H1 (cell line): ENCODE measurements around the gene ZNF672. TPM values are rescaled to one million over a fixed set of nuclear protein-coding genes. Genes with fewer than 3 reads are reported as not detected.
A peak's percentile ranks its signal among the peaks of the same experiment; 100 is the strongest.

Source experiments
- CTCF ChIA-PET: fragments of 300-600 bp; sonication (Branson Sonifier 250); formaldehyde crosslinking; loops from one replicate; lab custom pipeline; 2021; ENCODE audit not compliant: partially characterized antibody; lab: Charles Lee
- POLR2A ChIA-PET: fragments of 300-600 bp; sonication (Branson Sonifier 250); formaldehyde crosslinking; loops from one replicate; lab custom pipeline; 2021; ENCODE audit warnings: inconsistent platforms; ENCODE audit not compliant: partially characterized antibody; lab: Charles Lee
- DNase-seq, 2 experiments: peaks; one replicate each; pipeline versions ENCODE4 v3.0.0 to v3.0.0-alpha.2; 2010 to 2022; ENCODE audit warnings: low spot score in 2 of 2, low read depth in 1 of 2, mixed read lengths in 1 of 2
- FAIRE-seq: peaks from 2 replicates; lab custom pipeline; 2011; peaks lifted over from hg19 to GRCh38; lab: Jason Lieb, UNC
- H2AFZ ChIP-seq: 2 replicates; pipeline ENCODE4 v1.8.1; 2012; ENCODE audit warnings: low read length, inconsistent platforms
- H2AK5ac ChIP-seq: 2 replicates; pipeline ENCODE4 v1.6.1; 2013; ENCODE audit warnings: low read depth, low read length
- H2BK120ac ChIP-seq: replicated peaks from 2 replicates; pipeline ENCODE3; 2013; ENCODE audit warnings: low read depth, low read length, inconsistent platforms
- H2BK12ac ChIP-seq: 2 replicates; pipeline ENCODE4 v1.6.1; 2013; ENCODE audit warnings: low read depth, low read length
- H2BK15ac ChIP-seq: 2 replicates; pipeline ENCODE4 v1.6.1; 2013; ENCODE audit warnings: low read length
- H2BK20ac ChIP-seq: 2 replicates; pipeline ENCODE4 v1.6.1; 2013; ENCODE audit warnings: low read length
- H2BK5ac ChIP-seq: 2 replicates; pipeline ENCODE4 v1.6.1; 2013; ENCODE audit warnings: low read depth, low read length
- H3K14ac ChIP-seq: 2 replicates; pipeline ENCODE4 v1.6.1; 2013; ENCODE audit warnings: inconsistent platforms; ENCODE audit not compliant: insufficient read length
- H3K18ac ChIP-seq: 2 replicates; pipeline ENCODE4 v1.6.1; 2013; ENCODE audit warnings: low read length; ENCODE audit errors: extremely low read depth
- H3K23ac ChIP-seq: 2 replicates; pipeline ENCODE4 v1.6.1; 2013; ENCODE audit warnings: inconsistent platforms; ENCODE audit not compliant: insufficient read length
- H3K23me2 ChIP-seq: 2 replicates; pipeline ENCODE4 v1.6.1; 2013; ENCODE audit warnings: low read depth, low read length
- H3K27ac ChIP-seq: 2 replicates; pipeline ENCODE4 v1.6.1; 2011; ENCODE audit warnings: low read depth, low read length, inconsistent platforms
- H3K27me3 ChIP-seq, 4 experiments: replicated peaks in 1 of 4; 1 replicate in 1 of 4; 2 replicates in 3 of 4; pipeline versions ENCODE4 v1.6.1 to v1.8.1; 2011 to 2013; ENCODE audit warnings: low read length in 3 of 4, mild to moderate bottlenecking in 3 of 4, inconsistent platforms in 2 of 4, mixed read lengths in 2 of 4, moderate library complexity in 1 of 4; ENCODE audit not compliant: control insufficient read depth in 3 of 4, insufficient read depth in 3 of 4; ENCODE audit errors: extremely low read depth in 1 of 4
- H3K36me3 ChIP-seq, 4 experiments: 2 replicates each; pipeline versions ENCODE4 v1.6.1 to v1.8.1; 2011 to 2013; ENCODE audit warnings: mild to moderate bottlenecking in 4 of 4, low read length in 3 of 4, moderate library complexity in 2 of 4, control low read depth in 1 of 4, inconsistent platforms in 1 of 4; ENCODE audit not compliant: insufficient read depth in 4 of 4, control insufficient read depth in 2 of 4
- H3K4ac ChIP-seq: replicated peaks from 2 replicates; pipeline ENCODE3; 2013; ENCODE audit warnings: low read length, low read depth, mixed read lengths, inconsistent platforms; ENCODE audit not compliant: insufficient read length
- H3K4me1 ChIP-seq, 4 experiments: replicated peaks in 1 of 4; 1 replicate in 1 of 4; 2 replicates in 3 of 4; pipeline versions ENCODE4 v1.6.1 to v1.8.1; 2011 to 2013; ENCODE audit warnings: low read length in 3 of 4, inconsistent platforms in 2 of 4, mixed read lengths in 1 of 4; ENCODE audit not compliant: insufficient read depth in 4 of 4, control insufficient read depth in 3 of 4
- H3K4me2 ChIP-seq, 2 experiments: 2 replicates each; pipeline versions ENCODE4 v1.6.1 to v1.8.1; 2011 to 2013; ENCODE audit warnings: low read depth in 2 of 2, low read length in 2 of 2, control low read depth in 1 of 2, inconsistent platforms in 1 of 2, mild to moderate bottlenecking in 1 of 2; ENCODE audit not compliant: insufficient read depth in 1 of 2
- H3K4me3 ChIP-seq, 4 experiments: fragments of 200-600, 300-600 bp in 1 of 4; sonication (generic), shearing (Covaris generic), sonication (Bioruptor Twin) in 1 of 4; 2 replicates each; pipeline versions ENCODE4 v1.5.1 to v1.8.1; 2011 to 2016; ENCODE audit warnings: low read length in 4 of 4, low read depth in 3 of 4, control low read depth in 2 of 4, inconsistent platforms in 2 of 4, mild to moderate bottlenecking in 2 of 4, mixed read lengths in 1 of 4, moderate library complexity in 1 of 4; ENCODE audit not compliant: insufficient read depth in 2 of 4; ENCODE audit errors: extremely low read depth in 1 of 4
- H3K56ac ChIP-seq: replicated peaks from 2 replicates; pipeline ENCODE3; 2013; ENCODE audit warnings: low read depth, mild to moderate bottlenecking, mixed read lengths, low read length, inconsistent platforms; ENCODE audit not compliant: insufficient read length
- H3K79me1 ChIP-seq: 2 replicates; pipeline ENCODE4 v1.6.1; 2013; ENCODE audit warnings: low read depth, low read length, control low read depth
- H3K79me2 ChIP-seq, 2 experiments: 2 replicates each; pipeline versions ENCODE4 v1.6.1 to v1.8.1; 2012 to 2013; ENCODE audit warnings: low read length in 2 of 2, mild to moderate bottlenecking in 2 of 2, inconsistent platforms in 1 of 2; ENCODE audit not compliant: insufficient read depth in 2 of 2, control insufficient read depth in 1 of 2
- H3K9ac ChIP-seq, 4 experiments: replicated peaks in 1 of 4; 1 replicate in 1 of 4; 2 replicates in 3 of 4; pipeline versions ENCODE4 v1.6.1 to v1.8.1; 2011 to 2013; ENCODE audit warnings: low read depth in 3 of 4, low read length in 3 of 4, control low read depth in 2 of 4, mild to moderate bottlenecking in 2 of 4, moderate library complexity in 2 of 4, inconsistent platforms in 1 of 4; ENCODE audit errors: extremely low read depth in 1 of 4
- H3K9me3 ChIP-seq, 2 experiments: 2 replicates each; pipeline versions ENCODE4 v1.6.1 to v1.8.1; 2012 to 2013; ENCODE audit warnings: mild to moderate bottlenecking in 2 of 2, moderate library complexity in 2 of 2, control low read depth in 1 of 2, inconsistent platforms in 1 of 2, low read depth in 1 of 2, low read length in 1 of 2, mixed read lengths in 1 of 2; ENCODE audit not compliant: insufficient read depth in 2 of 2
- H4K20me1 ChIP-seq, 2 experiments: replicated peaks in 1 of 2; 2 replicates each; pipeline versions ENCODE3 to v1.8.1; 2011 to 2013; ENCODE audit warnings: inconsistent platforms in 2 of 2, low read length in 2 of 2, mild to moderate bottlenecking in 1 of 2; ENCODE audit not compliant: insufficient read depth in 2 of 2, control insufficient read depth in 1 of 2
- H4K5ac ChIP-seq: 2 replicates; pipeline ENCODE4 v1.6.1; 2013; ENCODE audit warnings: low read length, low read depth, mixed read lengths, inconsistent platforms; ENCODE audit not compliant: insufficient read length
- H4K8ac ChIP-seq: 2 replicates; pipeline ENCODE4 v1.8.0; 2013; ENCODE audit warnings: mild to moderate bottlenecking, moderate library complexity, low read length, inconsistent platforms; ENCODE audit not compliant: insufficient read depth; ENCODE audit errors: extremely low read depth
- H4K91ac ChIP-seq: replicated peaks from 2 replicates; pipeline ENCODE3; 2013; ENCODE audit warnings: low read length, mixed read lengths, inconsistent platforms; ENCODE audit not compliant: insufficient read length
- CTCF ChIP-seq, 3 experiments: IDR thresholded peaks; 1 replicate in 2 of 3; 2 replicates in 1 of 3; pipeline versions ENCODE4 v1.5.1 to v1.6.1; 2011; ENCODE audit warnings: low read length in 3 of 3, mild to moderate bottlenecking in 3 of 3, inconsistent platforms in 2 of 3, low read depth in 1 of 3, moderate library complexity in 1 of 3; ENCODE audit not compliant: insufficient read depth in 1 of 3; ENCODE audit errors: control extremely low read depth in 1 of 3
- E2F6 ChIP-seq: IDR thresholded peaks from 2 replicates; pipeline ENCODE4 v1.6.1; 2012; ENCODE audit warnings: inconsistent platforms
- MAFK ChIP-seq: IDR thresholded peaks from 2 replicates; pipeline ENCODE4 v1.6.1; 2012; ENCODE audit warnings: low read depth, mild to moderate bottlenecking, improper control_type of control experiment, low read length
- MAX ChIP-seq: IDR thresholded peaks from 2 replicates; pipeline ENCODE4 v1.6.1; 2012; ENCODE audit warnings: inconsistent platforms
- NRF1 ChIP-seq: IDR thresholded peaks from 2 replicates; pipeline ENCODE4 v1.6.1; 2011; ENCODE audit warnings: mild to moderate bottlenecking, low read depth, low read length, improper control_type of control experiment
- RBBP5 ChIP-seq: IDR thresholded peaks from 2 replicates; pipeline ENCODE4 v1.7.1; 2012; ENCODE audit warnings: low read depth, mild to moderate bottlenecking, inconsistent platforms, low read length, moderate library complexity, borderline replicate concordance
- SUZ12 ChIP-seq: fragments of 200-600 bp; sonication (generic); IDR thresholded peaks from 2 replicates; pipeline ENCODE4 v1.6.1; 2012; ENCODE audit warnings: mild to moderate bottlenecking, inconsistent platforms, low read length, moderate library complexity, mixed read lengths
- WGBS, 2 experiments: shearing (Covaris generic) in 1 of 2; methylation state at CpG; one replicate each; pipeline versions ENCODE4 v1.1.6 to v1.1.7; 2013 to 2015; ENCODE audit warnings: low lambda C conversion rate in 2 of 2, mixed read lengths in 2 of 2, inconsistent platforms in 1 of 2, low coverage in 1 of 2, missing lambda C conversion rate in 1 of 2; ENCODE audit not compliant: insufficient replicate concordance in 2 of 2, insufficient coverage in 1 of 2, insufficient read length in 1 of 2; ENCODE audit errors: extremely low coverage in 1 of 2, missing lambda C conversion rate in 1 of 2; 5-methylcytosine and 5-hydroxymethylcytosine counted together
- polyA plus RNA-seq, 7 experiments: library from polyadenylated mRNA; depleted of rRNA in 3 of 7; stranded (reverse) in 5 of 7; unstranded in 2 of 7; fragments of >200 nt in 5 of 7; fragments of 200-250 nt in 2 of 7; gene quantifications; 1 replicate in 5 of 7; 2 replicates in 1 of 7; 4 replicates in 1 of 7; pipeline versions ENCODE4 v1.2.1 to v1.2.3, GENCODE V29; 2011 to 2013; ENCODE audit warnings: missing spikeins in 2 of 7, mixed read lengths in 2 of 7
- total RNA-seq: library from RNA; stranded (reverse); fragmentation: NEBNext Ultra II Directional; extraction: Animal tissue kit (Norgen Biotek cat#: 25700); gene quantifications from 2 replicates; pipeline ENCODE4 v1.2.1, GENCODE V29; 2021

The ZNF672 gene
- total and polyA plus RNA-seq, 2 of the 8 experiments (the other 6 are each of a cell fraction or from before 2014, with no cell fraction given) = 30.7 to 40.4 TPM

- Histone ChIP-seq H2BK12ac (peak overlapping the region; percentile 2; the same call in 1 of the 2 replicates), H3K27me3 (peaks cover 0 to 11% (median 5%) of the 10 kb centered on the region in 4 experiments; a peak in 3 of 7 replicates), H4K8ac (peak overlapping the region; percentile 76; the same call in 1 of the 2 replicates), H3K36me3 (peaks cover 10 to 25% (median 20%) of the 10 kb centered on the region in 4 experiments), H3K4ac (peak overlapping the region; percentile 76), H2BK20ac (no peak overlapping the region), H3K27ac (peak overlapping the region; percentile 75), H2BK5ac (peak overlapping the region; percentile 27; the same call in 1 of the 2 replicates), H4K20me1 (peaks cover 0 to 3% of the 10 kb centered on the region in 2 experiments), H3K4me1 (peaks cover 2 to 15% (median 9%) of the 10 kb centered on the region in 4 experiments), H2BK15ac (peak overlapping the region; percentile 92; the same call in 1 of the 2 replicates), H3K9ac (peak overlapping the region; percentile 48 to 81 (median 77); a peak in 6 of 7 replicates), H3K79me2 (peaks cover 0 to 8% of the 10 kb centered on the region in 2 experiments; a peak in 1 of 4 replicates), H2AFZ (peak overlapping the region; percentile 25; the same call in 1 of the 2 replicates), H3K14ac (no peak overlapping the region), H3K23me2 (peaks cover 15% of the 10 kb centered on the region), H2BK120ac (no peak overlapping the region), H3K4me2 (peak overlapping the region; percentile 80 to 99), H3K9me3 (no peaks in the 10 kb centered on the region), H4K5ac (peak overlapping the region; percentile 40), H3K23ac (no peak overlapping the region), H3K79me1 (0 out of 2 replicates have a peak, but pooled peaks cover 2% of the 10 kb centered on the region), H4K91ac (peak overlapping the region; percentile 77), H3K18ac (peak overlapping the region; percentile 88; the same call in 1 of the 2 replicates), H2AK5ac (no peak overlapping the region), H3K56ac (no peak overlapping the region), H3K4me3 (peak overlapping the region; percentile 76 to 93 (median 84))
- no peak for DNase-seq
- ChIA-PET POLR2A (interaction anchor here (1.1 to 5.9 kb wide), 13 partner anchors 8 to 51 kb away, joined by 4 to 46 read pairs (median 8); partner anchors contain the start of genes PGBD2, SH3BP5L and ZNF672), CTCF (interaction anchor here (0.7 to 5.0 kb wide), 15 partner anchors 9 to 67 kb away, joined by 3 to 58 read pairs (median 5); partner anchors contain the start of genes PGBD2, SH3BP5L and ZNF672)
- FAIRE-seq = no peak
- WGBS, 2 experiments = 8% methylated on average over 4 of the region's 4 CpGs; no CpG with 5 or more reads in 1 of the 2 experiments
- TF ChIP-seq MAFK (no peak), NRF1 (no peak), CTCF (IDR thresholded peaks at IDR 0.05; ENCODE audit: control extremely low read depth in 1 of 3, insufficient read depth in 1 of 3, low read depth in 1 of 3, low read length in 3 of 3) (no peak), E2F6 (no peak), RBBP5 (0 out of 2 replicates have a peak, but pooled peaks have one; percentile 84), SUZ12 (no peak), MAX (no peak)
Observed at GRCh38 chr1:248857749-248858095, 19.7 kb downstream of the ZNF672 start.
